ENCODE results near the gene PMEPA1. TPM values are rescaled to one million over a fixed set of nuclear protein-coding genes. Genes with fewer than 3 reads are reported as not detected.

The PMEPA1 gene
- total RNA-seq, 1 donor from 2014 or later = 26.3 TPM

GRCh38 chr20:57714409-57715267, 4.8 kb upstream of the PMEPA1 start:
- DNase-seq (ENCODE audit: low spot score) (no peak), ATAC-seq (no peak)
- intact Hi-C loops (cut with DNase I) = no loop called here

- no peak for ATAC-seq
- DNase-seq (ENCODE audit: low spot score) = no peak
- intact Hi-C loops (cut with DNase I) = no loop called here
Measured at GRCh38 chr20:57713951-57714350, 4.1 kb upstream of the PMEPA1 start.

- ATAC-seq = no peak
- intact Hi-C loops (cut with DNase I) = no loop called here
- DNase-seq (ENCODE audit: low spot score) = no peak
Measured at GRCh38 chr20:57713505-57713903, 3.7 kb upstream of the PMEPA1 start.

GRCh38 chr20:57712851-57713504, 3.2 kb upstream of the PMEPA1 start:
- no peak for DNase-seq (ENCODE audit: low spot score)
- intact Hi-C loops (cut with DNase I) = no loop called here
- no peak for ATAC-seq

GRCh38 chr20:57712341-57712740, 2.5 kb upstream of the PMEPA1 start:
- no peak for DNase-seq (ENCODE audit: low spot score)
- ATAC-seq = no peak
- intact Hi-C loops (cut with DNase I) = no loop called here

GRCh38 chr20:57711826-57712225, 2.0 kb upstream of the PMEPA1 start:
- ATAC-seq (no peak), DNase-seq (ENCODE audit: low spot score) (no peak)
- intact Hi-C loops (cut with DNase I) = no loop called here

GRCh38 chr20:57711311-57711712, 1.5 kb upstream of the PMEPA1 start:
- DNase-seq (ENCODE audit: low spot score) = no peak
- intact Hi-C loops (cut with DNase I) = no loop called here
- no peak for ATAC-seq

- intact Hi-C loops (cut with DNase I) = no loop called here
- no peak for ATAC-seq
Measured at GRCh38 chr20:57710841-57711240, 1.0 kb upstream of the PMEPA1 start.

GRCh38 chr20:57708694-57709673, 831 bp downstream of the PMEPA1 start:
- ATAC-seq (no peak), DNase-seq (ENCODE audit: low spot score) (no peak)
- intact Hi-C loops (cut with DNase I) = no loop called here

More at GRCh38 chr20:57710841-57711240, 1.0 kb upstream of the PMEPA1 start:
- DNase-seq (ENCODE audit: low spot score) = no peak

GRCh38 chr20:57707849-57708693, 1.7 kb downstream of the PMEPA1 start:
- intact Hi-C loops (cut with DNase I) = no loop called here
- no peak for DNase-seq (ENCODE audit: low spot score)
- ATAC-seq = peak; percentile 3

GRCh38 chr20:57707320-57707719, 2.5 kb downstream of the PMEPA1 start:
- no peak for DNase-seq (ENCODE audit: low spot score)
- ATAC-seq = no peak
- intact Hi-C loops (cut with DNase I) = no loop called here

- DNase-seq (ENCODE audit: low spot score) (no peak), ATAC-seq (no peak)
- intact Hi-C loops (cut with DNase I) = no loop called here
Measured at GRCh38 chr20:57705127-57705899, 4.5 kb downstream of the PMEPA1 start.

DNA sequence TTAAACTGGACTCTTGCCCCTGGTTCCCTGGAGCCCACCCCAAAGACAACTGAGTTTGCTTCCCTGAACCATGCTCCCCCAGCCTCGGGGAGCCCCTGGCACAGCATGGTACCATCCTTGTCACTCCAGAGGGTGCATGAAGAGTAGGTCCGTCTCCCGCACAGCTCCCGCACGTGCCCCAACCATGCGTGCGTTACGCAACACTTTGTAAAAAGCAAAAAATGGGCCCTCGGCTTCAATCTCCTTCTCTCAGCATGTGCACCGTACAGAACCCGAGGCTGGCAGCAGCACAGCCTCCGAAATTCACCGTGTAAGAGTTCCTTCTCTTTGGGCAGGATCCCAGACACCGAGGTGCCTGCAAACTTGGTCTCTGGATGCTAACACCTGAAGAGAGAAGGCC, 5.6 kb downstream of the PMEPA1 start:
- ATAC-seq (no peak), DNase-seq (ENCODE audit: low spot score) (no peak)
- intact Hi-C loops (cut with DNase I) = no loop called here

GRCh38 chr20:57703013-57703412, 6.8 kb downstream of the PMEPA1 start:
- ATAC-seq (no peak), DNase-seq (ENCODE audit: low spot score) (no peak)
- intact Hi-C loops (cut with DNase I) = no loop called here

DNA sequence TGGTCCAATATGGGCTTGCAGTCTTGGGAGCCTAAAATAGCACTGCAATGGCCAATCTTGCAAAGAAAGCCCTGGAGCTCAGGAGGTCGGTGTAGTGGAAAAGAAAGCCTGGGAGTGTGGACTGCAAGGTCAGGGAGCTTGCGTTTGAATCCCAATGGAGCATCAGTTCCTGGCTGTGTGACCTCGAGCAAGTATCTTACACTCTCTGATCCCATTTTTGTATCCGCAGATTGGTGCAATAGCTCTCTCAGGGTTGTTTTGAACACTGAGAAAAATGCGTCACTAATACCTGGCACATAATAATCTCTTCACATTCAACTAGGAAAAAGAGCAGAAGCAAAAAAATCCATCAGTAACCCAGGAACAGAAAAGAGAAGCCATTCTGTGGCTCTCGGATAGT, 7.3 kb downstream of the PMEPA1 start:
- intact Hi-C loops (cut with DNase I) = no loop called here
- DNase-seq (ENCODE audit: low spot score) (no peak), ATAC-seq (no peak)

DNA sequence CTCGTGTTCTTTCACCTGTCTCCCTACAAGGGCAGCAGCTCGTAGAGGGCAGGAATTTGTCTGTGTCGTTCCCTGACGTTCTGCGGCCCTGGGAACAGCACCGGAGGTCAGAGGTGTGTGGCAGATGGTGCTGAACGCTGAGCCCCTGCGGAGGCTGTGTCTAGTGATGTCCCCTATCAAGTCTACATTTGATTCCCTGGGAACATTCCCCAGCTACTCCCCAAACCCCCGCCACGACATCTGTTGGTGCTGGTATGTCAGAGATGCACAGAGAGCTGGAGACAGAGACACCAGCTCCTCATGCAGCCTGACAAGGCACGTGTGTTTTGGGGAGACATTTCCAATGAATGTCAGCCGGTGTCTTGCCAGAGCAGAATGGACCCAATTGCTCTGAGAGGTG, 7.7 kb downstream of the PMEPA1 start:
- intact Hi-C loops (cut with DNase I) = no loop called here
- DNase-seq (ENCODE audit: low spot score) (no peak), ATAC-seq (no peak)

DNA sequence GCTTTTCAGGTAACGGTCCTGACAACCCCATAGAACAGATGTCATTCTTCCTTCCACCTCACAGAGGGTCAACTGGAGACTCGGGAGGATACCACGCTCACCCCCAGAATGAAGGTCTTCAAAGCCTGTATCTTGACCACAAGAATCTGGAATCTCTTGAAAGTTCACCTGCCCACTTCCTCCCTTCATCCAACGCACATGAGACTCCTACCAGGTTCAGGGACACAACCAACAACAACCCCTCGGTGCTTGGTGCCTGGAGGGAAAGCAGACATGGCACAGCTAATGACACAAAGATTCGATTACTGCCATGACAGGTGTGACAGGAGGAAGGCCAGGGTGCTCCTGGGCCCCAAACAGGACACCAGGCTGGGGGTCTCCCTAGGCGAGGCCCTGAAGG, 8.2 kb downstream of the PMEPA1 start:
- DNase-seq (ENCODE audit: low spot score) (no peak), ATAC-seq (no peak)
- intact Hi-C loops (cut with DNase I) = no loop called here

- no peak for DNase-seq (ENCODE audit: low spot score)
- ATAC-seq = no peak
- intact Hi-C loops (cut with DNase I) = no loop called here
Measured at GRCh38 chr20:57701090-57701489, 8.7 kb downstream of the PMEPA1 start.

Data from sciatic nerve (tissue), 2 donors.